ENCODE measurements around the gene MEIS1. TPM values are rescaled to one million over a fixed set of nuclear protein-coding genes. Genes with fewer than 3 reads are reported as not detected.

Gene MEIS1
- total RNA-seq, 1 experiment from 2014 or later: 4.1 TPM

DNA sequence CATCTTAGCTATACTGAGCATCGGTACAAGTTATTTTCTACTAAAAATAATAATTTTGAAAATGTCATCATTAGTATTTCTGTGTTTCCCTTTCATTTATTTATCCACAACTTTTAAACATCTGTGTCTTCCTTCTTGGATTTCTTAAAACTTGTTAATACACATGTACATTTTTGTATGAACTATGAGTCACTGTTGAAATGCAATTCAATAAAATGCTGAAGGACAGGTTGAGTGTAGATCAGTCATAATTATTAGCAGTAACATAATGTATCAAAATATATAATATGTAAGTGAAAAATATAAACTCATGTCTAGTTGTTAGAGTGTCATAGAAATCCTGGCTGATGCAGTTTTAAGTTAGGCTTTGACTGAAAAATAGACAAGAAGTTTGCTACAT, 115.9 kb downstream of the MEIS1 start:
- H3F3A ChIP-seq (ENCODE audit: low read length, unreplicated experiment): no peaks in the 10 kb centered on the region
- no peaks in the 10 kb centered on the region for H3K9me3 ChIP-seq (ENCODE audit: low read length)
- H3K9me2 ChIP-seq (replicated peaks; ENCODE audit: low read length): no peaks in the 10 kb centered on the region
- ChIA-PET POLR2A (ENCODE audit: unreplicated experiment) (no interaction called here), CTCF (no interaction called here)
- TF ChIP-seq, protein P1, sequence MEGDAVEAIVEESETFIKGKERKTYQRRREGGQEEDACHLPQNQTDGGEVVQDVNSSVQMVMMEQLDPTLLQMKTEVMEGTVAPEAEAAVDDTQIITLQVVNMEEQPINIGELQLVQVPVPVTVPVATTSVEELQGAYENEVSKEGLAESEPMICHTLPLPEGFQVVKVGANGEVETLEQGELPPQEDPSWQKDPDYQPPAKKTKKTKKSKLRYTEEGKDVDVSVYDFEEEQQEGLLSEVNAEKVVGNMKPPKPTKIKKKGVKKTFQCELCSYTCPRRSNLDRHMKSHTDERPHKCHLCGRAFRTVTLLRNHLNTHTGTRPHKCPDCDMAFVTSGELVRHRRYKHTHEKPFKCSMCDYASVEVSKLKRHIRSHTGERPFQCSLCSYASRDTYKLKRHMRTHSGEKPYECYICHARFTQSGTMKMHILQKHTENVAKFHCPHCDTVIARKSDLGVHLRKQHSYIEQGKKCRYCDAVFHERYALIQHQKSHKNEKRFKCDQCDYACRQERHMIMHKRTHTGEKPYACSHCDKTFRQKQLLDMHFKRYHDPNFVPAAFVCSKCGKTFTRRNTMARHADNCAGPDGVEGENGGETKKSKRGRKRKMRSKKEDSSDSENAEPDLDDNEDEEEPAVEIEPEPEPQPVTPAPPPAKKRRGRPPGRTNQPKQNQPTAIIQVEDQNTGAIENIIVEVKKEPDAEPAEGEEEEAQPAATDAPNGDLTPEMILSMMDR (conservative IDR thresholded peaks at IDR 0.05; ENCODE audit: low read depth, low read length): no peak
- TF ChIP-seq EZH2 (IDR thresholded peaks at IDR 0.05; ENCODE audit: low read length, unreplicated experiment) (no peak), EZH2phosphoT487 (IDR thresholded peaks at IDR 0.05; ENCODE audit: borderline replicate concordance, low read length) (no peak)
- no TSS peak for BruUV-seq (replicated peaks)
- ATAC-seq (peak; percentile 59), DNase-seq (peak; percentile 58)
- peaks cover 17% of the 10 kb centered on the region for H3K4me1 ChIP-seq (ENCODE audit: insufficient read depth, low read length)
- no peaks in the 10 kb centered on the region for H3K79me2 ChIP-seq (ENCODE audit: low read length)
- intact Hi-C loops (cut with micrococcal nuclease): loop anchor here (10.0 kb wide), 1 partner anchor 56 kb away; no protein-coding TSS in a partner anchor
- H4K20me1 ChIP-seq (ENCODE audit: low read length): no peaks in the 10 kb centered on the region
- H2AFZ ChIP-seq (ENCODE audit: low read length): no peak overlapping the region
- no peak overlapping the region for H3K9ac ChIP-seq (ENCODE audit: low read length)
- no peaks in the 10 kb centered on the region for H3K36me3 ChIP-seq (ENCODE audit: low read depth, low read length)
- no peak overlapping the region for H3K27ac ChIP-seq (ENCODE audit: low read length)
- H3K4me2 ChIP-seq (ENCODE audit: low read length): peak overlapping the region; percentile 30
- no peak overlapping the region for H3K4me3 ChIP-seq (ENCODE audit: low read length)
- no peaks in the 10 kb centered on the region for H3K27me3 ChIP-seq (ENCODE audit: low read length)

DNA sequence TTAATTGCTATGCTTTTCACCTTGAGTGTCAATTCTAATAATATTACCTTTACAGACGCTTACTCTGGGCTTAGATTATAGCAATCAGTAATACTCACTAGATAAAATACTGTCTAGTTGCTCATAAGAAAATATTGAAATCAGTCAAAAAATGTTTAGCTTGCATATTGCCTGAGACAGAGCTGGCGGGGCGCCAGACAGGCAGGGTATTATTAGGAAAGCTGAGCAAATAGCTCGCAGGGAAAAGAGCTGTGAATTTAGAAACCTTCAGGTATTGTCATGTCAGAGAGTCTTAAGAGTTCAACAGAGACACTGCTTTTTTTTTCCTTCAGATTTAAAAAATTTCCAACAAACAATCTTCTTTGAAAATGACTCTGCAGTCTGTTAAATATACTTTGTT, 118.4 kb downstream of the MEIS1 start:
- intact Hi-C loops (cut with micrococcal nuclease): loop anchor here (10.0 kb wide), 1 partner anchor 59 kb away; no protein-coding TSS in a partner anchor
- no peak overlapping the region for H3K27ac ChIP-seq (ENCODE audit: low read length)
- H2AFZ ChIP-seq (ENCODE audit: low read length): no peak overlapping the region
- H3K4me1 ChIP-seq (ENCODE audit: insufficient read depth, low read length): peaks cover 17% of the 10 kb centered on the region
- ChIA-PET CTCF (no interaction called here), POLR2A (ENCODE audit: unreplicated experiment) (no interaction called here)
- ATAC-seq (no peak), DNase-seq (peak; percentile 40)
- H3K36me3 ChIP-seq (ENCODE audit: low read depth, low read length): no peaks in the 10 kb centered on the region
- H3K9me2 ChIP-seq (replicated peaks; ENCODE audit: low read length): no peaks in the 10 kb centered on the region
- H3K4me3 ChIP-seq (ENCODE audit: low read length): no peak overlapping the region
- H3K9ac ChIP-seq (ENCODE audit: low read length): no peak overlapping the region
- no peaks in the 10 kb centered on the region for H3K79me2 ChIP-seq (ENCODE audit: low read length)
- H3K27me3 ChIP-seq (ENCODE audit: low read length): no peaks in the 10 kb centered on the region
- no TSS peak for BruUV-seq (replicated peaks)
- H4K20me1 ChIP-seq (ENCODE audit: low read length): no peaks in the 10 kb centered on the region
- no peaks in the 10 kb centered on the region for H3F3A ChIP-seq (ENCODE audit: low read length, unreplicated experiment)
- no peak for TF ChIP-seq EZH2 (IDR thresholded peaks at IDR 0.05; ENCODE audit: low read length, unreplicated experiment)
- TF ChIP-seq, protein P1 (conservative IDR thresholded peaks at IDR 0.05; ENCODE audit: low read depth, low read length): no peak
- TF ChIP-seq EZH2phosphoT487 (IDR thresholded peaks at IDR 0.05; ENCODE audit: borderline replicate concordance, low read length): no peak
- no peaks in the 10 kb centered on the region for H3K9me3 ChIP-seq (ENCODE audit: low read length)
- no peak overlapping the region for H3K4me2 ChIP-seq (ENCODE audit: low read length)

DNA sequence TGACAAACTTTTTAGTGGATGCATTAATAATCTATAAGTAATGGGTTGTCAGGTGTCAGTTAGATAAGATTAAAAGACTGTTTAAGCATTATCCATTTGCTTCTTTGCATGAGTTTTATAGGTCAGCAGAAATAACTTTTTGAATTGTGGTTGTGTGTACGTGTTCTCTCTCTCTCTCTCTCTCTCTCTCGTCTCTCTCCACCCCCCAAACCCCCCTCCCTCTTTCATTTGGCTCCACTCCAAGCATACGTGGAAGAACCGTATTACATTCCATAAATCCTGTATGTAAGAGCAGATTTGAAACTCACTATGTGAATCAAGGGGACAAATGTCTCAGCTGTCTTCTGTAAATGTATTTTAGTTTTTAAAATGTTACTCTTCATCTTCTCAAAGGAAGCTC, 120.2 kb downstream of the MEIS1 start:
- DNase-seq: no peak
- ATAC-seq: no peak
- Histone ChIP-seq H3F3A (ENCODE audit: low read length, unreplicated experiment) (no peaks in the 10 kb centered on the region), H4K20me1 (ENCODE audit: low read length) (no peaks in the 10 kb centered on the region), H2AFZ (ENCODE audit: low read length) (no peak overlapping the region), H3K36me3 (ENCODE audit: low read depth, low read length) (no peaks in the 10 kb centered on the region), H3K4me3 (ENCODE audit: low read length) (no peak overlapping the region), H3K79me2 (ENCODE audit: low read length) (no peaks in the 10 kb centered on the region), H3K4me1 (ENCODE audit: insufficient read depth, low read length) (peaks cover 17% of the 10 kb centered on the region), H3K9me2 (replicated peaks; ENCODE audit: low read length) (no peaks in the 10 kb centered on the region), H3K27me3 (ENCODE audit: low read length) (no peaks in the 10 kb centered on the region), H3K9ac (ENCODE audit: low read length) (no peak overlapping the region), H3K4me2 (ENCODE audit: low read length) (no peak overlapping the region), H3K9me3 (ENCODE audit: low read length) (no peaks in the 10 kb centered on the region), H3K27ac (ENCODE audit: low read length) (no peak overlapping the region)
- ChIA-PET POLR2A (ENCODE audit: unreplicated experiment) (no interaction called here), CTCF (no interaction called here)
- BruUV-seq (replicated peaks): no TSS peak
- intact Hi-C loops (cut with micrococcal nuclease): loop anchor here (10.0 kb wide), 1 partner anchor 60 kb away; no protein-coding TSS in a partner anchor
- TF ChIP-seq EZH2 (IDR thresholded peaks at IDR 0.05; ENCODE audit: low read length, unreplicated experiment) (no peak), EZH2phosphoT487 (IDR thresholded peaks at IDR 0.05; ENCODE audit: borderline replicate concordance, low read length) (no peak)
- TF ChIP-seq, protein P1 (conservative IDR thresholded peaks at IDR 0.05; ENCODE audit: low read depth, low read length): no peak
